HG03571 (cell line): ENCODE measurements around the gene AGBL4.
"Not testable (repeated sequence)": the region's sequence is repeated elsewhere in the genome, so short reads cannot be mapped to it uniquely, and the experiment has no call there.

Experiments used
- ATAC-seq: cut with Tn5 transposase; IDR thresholded peaks from one replicate; pipeline ENCODE4 v1.9.1; 2021; ENCODE audit not compliant: unreplicated experiment

AGBL4 gene

DNA sequence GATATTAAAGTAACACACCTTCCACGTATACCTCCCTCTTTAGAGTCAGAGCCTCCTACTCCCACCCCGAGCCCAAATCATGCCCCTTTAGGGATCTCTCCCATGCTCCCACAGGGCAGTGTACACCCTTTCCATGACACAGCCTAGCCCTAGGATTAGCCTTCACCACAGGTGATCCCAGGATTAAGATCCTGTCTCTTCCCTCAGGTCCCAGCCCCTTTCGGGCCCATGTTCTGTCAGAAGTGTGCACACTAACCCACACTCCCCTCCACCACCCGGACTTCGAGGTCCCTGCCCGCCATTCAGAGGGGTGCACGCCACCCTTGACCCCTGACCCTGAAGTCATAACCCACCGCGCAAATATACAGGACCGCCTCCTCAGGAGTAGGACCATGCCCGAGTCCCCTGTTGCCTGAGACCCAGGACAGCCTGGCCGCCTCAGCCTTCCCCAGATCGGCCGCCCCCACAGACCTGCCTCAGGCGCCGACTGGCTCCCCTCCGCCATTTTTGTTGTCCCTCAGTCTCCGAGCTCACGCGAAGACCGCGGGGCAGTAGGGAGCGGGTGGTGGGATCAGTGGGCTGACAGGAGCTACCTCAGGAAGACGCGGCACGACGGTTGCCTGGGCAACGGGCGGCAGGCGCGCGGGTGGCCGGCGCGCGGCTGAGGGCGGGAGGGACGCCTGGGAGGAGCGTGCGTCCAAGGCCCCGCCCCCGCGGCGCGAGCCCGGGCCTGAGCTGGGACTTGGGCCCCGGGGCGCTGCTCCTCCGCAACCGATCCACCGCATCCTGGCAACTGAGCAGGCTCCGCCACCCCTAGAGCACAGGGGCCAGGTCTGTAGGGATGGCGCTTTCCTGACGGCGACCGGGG lies at the start of gene AGBL4:
TSS of gene AGBL4 (minus strand) at position 663 of the 868 bp plus-strand sequence.
- ATAC-seq: no peak

- no peak for ATAC-seq
These were observed 43.1 kb upstream of the AGBL4 start for GRCh38 chr1:50066806-50067205.

DNA sequence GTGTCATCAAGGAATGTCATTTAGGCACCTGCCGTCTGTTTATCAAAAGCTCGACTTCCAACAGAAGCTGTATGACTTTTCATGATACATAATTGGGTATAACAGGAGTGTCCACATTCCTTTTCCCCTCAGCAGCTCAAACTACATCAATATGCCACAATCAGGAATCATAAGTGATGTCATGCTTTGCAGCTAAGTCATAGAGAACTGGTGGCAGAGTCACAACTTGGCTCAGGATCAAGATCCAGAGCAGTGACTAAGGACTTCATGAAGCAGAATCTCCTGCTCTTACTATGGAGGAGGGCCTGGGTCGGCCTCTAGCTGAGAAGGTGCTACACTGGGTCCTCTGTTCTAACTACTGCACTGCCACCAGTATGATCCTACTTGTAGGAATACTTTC lies 36.5 kb upstream of the AGBL4 start:
- no peak for ATAC-seq

DNA sequence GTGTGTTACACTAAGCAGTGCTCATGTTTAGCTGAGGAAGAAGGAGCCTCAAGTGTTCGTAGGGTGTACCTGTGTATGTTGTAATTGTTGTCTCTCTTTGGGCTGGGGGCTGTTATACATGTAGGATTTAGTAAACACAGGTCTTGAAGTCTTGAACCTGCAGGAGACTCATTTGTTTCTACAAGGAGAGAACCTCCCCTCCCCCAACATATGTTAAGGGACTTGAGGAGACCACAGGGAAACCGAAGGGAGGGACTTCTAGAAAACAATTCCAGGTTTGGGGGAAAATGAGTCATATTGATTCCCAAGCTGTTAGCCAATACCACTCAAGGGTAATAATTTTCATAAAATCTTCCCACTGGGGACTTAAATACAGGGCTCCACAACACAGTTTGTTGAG lies 25.0 kb upstream of the AGBL4 start:
- no peak for ATAC-seq

DNA sequence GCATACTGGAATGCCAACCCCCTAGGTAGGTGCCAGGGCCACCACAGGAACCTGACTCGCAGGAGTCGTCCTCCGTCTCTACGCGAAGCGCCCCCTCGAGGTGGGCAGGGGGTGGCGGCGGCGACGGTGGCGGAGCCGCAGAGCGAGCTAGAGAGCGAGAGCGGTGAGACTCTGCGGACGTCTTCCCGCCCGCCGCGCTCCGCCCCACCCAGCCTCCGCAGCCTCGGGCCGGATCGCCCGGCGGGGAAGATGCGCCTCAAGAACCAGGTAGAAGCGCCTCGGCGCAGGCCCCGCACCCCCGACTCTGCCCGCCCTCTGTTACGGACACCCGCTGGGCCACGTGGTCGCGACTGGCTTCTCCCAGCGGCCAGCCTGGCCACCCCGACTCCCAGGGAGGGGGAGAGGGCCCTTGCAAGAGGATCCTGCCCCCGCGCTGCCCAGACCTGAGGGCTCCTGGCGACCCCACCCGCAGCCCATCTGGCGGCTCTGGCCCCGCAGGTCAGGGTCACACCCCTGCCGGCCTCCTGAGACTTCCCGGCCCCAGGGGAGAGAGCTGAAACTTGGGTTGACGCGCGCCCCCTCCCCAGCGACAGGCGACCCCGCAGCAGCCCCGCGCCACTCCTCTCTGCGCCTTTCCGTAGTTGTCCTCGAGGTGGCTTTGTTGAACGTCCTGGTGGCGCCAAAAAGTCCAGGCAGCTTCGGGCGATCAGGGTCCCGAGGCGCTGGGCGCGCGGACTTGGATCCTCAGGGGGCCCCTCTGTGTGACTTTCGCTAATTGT lies 24.4 kb upstream of the AGBL4 start:
- no peak for ATAC-seq

GRCh38 chr1:50038237-50038809 lies 14.6 kb upstream of the AGBL4 start:
- ATAC-seq: no peak

- ATAC-seq: no peak
These were observed 4.0 kb upstream of the AGBL4 start for GRCh38 chr1:50027794-50028193.

DNA sequence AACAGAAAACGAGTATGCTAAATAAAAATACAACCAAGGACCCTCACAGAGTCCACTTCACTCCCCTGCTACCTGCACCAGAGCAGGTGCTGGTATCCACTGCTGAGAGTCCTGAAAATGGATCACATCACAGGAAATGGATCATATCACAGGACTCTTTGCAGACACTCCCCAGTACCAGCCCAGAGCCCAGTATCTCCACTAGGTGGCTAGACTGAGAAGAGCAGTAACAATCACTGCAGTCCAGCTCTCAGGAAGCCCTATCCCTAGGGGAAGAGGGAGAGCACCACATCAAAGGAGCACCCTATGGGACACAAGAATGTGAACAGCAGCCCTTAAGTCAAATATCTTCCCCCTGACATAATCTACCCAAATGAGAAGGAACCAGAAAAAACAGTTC lies 28.0 kb downstream of the AGBL4 start:
- no peak for ATAC-seq

- ATAC-seq: no peak
These were observed 52.7 kb downstream of the AGBL4 start for GRCh38 chr1:49971088-49971487.

DNA sequence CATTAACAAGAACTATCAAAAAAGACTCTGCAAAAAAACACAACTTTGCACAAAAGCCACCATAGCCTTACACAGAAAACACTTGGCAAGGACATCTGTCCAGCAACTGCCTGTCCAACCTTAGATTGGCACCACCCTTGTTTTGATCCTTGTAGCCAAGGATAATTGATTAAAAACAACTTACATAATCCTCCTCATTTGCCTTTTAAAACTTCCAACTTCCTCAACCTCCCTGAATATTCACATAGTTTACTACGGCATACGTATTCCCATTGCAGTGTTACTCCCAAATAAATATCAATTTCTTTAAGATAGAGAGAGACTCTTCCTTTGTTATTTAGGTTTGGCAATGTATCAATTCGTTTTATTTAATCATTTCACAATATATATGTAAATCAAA lies 72.4 kb downstream of the AGBL4 start:
- no peak for ATAC-seq

DNA sequence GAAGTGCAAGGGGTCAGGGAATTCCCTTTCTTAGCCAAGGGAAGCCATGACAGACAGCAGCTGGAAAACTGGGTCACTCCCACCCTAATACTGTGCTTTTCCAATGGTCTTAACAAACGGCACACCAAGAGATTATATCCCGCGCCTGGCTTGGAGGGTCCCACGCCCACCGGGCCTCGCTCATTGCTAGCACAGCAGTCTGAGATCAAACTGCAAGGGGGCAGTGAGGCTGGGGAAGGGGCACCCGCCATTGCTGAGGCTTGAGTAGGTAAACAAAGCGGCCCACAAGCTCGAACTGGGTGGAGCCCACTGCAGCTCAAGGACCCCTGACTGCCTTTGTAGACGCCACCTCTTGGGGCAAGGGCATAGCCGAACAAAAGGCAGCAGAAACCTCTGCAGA lies 108.5 kb downstream of the AGBL4 start:
- not testable (repeated sequence) for ATAC-seq

GRCh38 chr1:49906365-49906764 lies 117.4 kb downstream of the AGBL4 start:
- no peak for ATAC-seq

- no peak for ATAC-seq
These were observed 159.2 kb downstream of the AGBL4 start for GRCh38 chr1:49864581-49864980.

DNA sequence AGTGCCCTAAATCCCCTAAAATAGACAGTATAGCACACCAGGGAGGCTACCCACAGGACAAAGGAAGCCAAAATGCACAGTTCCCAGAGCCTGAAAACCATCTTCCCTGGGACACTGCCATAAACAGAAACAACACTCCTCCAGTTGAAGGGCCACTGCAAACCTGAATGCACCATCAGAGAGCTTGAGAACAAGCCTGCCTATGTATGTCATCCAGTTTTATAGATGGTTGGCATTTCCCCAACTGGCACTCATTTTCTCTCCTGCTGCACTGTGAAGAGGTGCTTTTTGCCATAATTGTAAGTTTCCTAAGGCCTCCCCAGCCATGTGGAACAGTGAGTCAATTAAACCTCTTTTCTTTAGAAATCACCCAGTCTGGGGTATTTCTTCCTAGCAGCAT lies 169.0 kb downstream of the AGBL4 start:
- no peak for ATAC-seq

DNA sequence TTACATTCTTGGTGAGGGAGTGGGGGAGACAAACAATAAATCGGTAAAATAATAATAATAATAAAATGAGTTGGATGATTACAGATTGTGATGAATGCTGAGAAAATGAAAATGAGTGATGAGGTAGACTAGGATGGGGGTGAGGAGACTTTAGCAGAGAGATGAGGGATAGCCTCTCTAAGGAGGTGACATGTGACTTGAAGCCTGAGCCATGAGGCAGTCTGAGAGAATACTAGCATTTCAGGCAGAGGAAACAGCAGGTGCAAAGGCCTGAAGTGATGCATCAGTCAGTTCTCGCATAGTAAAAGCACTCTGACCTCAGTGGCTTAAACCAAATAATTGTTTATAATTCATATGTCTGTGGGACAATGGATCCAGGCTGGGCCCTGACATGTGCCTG lies 181.2 kb downstream of the AGBL4 start:
- ATAC-seq: no peak

- no peak for ATAC-seq
These were observed 182.0 kb downstream of the AGBL4 start for GRCh38 chr1:49841767-49842166.

DNA sequence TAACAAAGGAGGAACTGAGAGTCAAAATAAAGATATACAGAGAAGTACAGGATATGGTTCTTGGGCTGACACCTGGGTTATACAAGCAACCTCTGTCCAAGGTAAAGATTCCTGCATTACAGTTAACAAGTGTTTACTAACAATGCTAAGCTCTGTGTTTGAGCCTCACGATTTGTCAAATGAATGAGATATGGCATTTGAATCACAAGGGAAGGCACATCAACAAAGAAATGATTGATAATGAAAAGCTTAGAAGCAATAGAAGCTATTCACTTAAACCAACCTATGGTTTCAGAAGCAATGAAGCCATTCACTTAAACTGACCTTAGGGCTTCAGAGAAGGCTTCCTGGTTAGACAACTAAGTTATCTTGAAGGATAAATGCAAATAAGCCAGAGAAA lies 199.5 kb downstream of the AGBL4 start:
- ATAC-seq: no peak

DNA sequence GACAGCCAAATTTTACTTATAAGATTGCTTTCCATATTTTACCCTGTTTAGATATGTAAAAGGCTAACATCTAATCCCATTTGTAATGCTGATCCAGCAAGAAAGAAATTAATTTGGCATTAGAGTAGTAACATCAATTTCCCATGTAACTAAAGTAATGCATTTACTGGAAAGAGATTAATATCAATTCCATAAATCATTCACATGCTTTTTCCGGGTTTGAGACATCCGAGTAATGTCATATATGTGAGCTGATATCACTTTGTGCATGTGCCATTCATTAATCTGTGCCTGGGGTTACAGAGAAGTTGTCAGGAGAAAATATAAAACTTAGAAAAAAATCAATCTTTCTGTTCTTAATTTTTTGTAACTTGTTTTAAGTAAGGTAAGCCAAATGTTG lies 206.1 kb downstream of the AGBL4 start:
- no peak for ATAC-seq

GRCh38 chr1:49787013-49787412 lies 236.7 kb downstream of the AGBL4 start:
- ATAC-seq: not testable (repeated sequence)

DNA sequence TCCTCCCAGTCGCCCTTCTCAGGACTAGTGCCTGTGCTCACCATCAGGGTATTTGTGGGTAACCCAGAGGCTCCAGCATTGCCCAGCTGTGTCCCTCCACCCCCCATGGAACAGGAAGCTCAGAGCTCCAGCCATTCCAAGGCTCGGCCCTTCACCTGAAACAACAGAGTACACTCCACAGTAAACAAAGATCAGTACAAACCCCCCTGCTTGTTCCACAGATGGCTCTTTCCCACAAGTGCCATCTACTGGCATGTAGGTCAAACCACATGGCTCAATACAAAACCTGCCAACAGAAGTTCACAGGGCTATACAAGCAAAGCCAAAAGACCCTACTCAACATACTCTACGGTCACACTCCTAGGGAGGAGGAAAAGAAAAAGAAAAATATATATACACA lies 258.7 kb downstream of the AGBL4 start:
- no peak for ATAC-seq

GRCh38 chr1:49738118-49738517 lies 285.6 kb downstream of the AGBL4 start:
- ATAC-seq: not testable (repeated sequence)

DNA sequence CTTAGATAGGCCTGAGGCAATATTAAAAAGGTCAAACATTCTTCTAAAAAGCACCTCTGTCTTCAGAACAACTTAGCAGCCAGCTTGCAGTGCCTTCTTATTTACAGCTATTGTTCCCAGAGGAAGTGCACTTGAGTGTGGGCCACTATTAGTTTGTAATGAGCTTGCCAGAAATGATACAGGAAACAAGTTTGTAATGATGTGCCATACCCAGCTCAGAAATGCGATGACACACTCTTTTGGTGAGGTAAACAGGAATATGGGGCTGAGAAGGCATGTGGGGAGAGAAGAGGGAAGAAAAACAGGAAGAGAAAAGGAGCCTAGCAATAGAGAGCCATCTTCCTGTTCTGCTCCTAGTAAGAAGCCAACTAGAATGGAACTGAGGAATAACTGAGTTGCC lies 295.4 kb downstream of the AGBL4 start:
- no peak for ATAC-seq
